Right lobe of liver (tissue), 6 donors: Measurements from ENCODE around the gene XRCC6. TPM values are rescaled to one million over a fixed set of nuclear protein-coding genes. Genes with fewer than 3 reads are reported as not detected.

Experiments used
- ATAC-seq, 4 donors: fragments of 200-7000 bp; cut with Tn5 transposase; one replicate each; pipeline ENCODE4 v1.9.1; 2020; ENCODE audit warnings: mild to moderate bottlenecking in 4 of 4, moderate library complexity in 4 of 4
- DNase-seq, 3 donors: peaks; one replicate each; pipeline ENCODE4 v3.0.0-alpha.2; 2020
- H3K27ac ChIP-seq, 3 donors: fragments of 200-600 bp; one replicate each; pipeline ENCODE4 v1.8.0; 2022
- H3K27me3 ChIP-seq, 2 donors: fragments of 200-600 bp; one replicate each; pipeline ENCODE4 v1.8.0; 2022
- H3K36me3 ChIP-seq, 4 donors: fragments of 200-600 bp; sonication (generic) in 1 of 4; one replicate each; pipeline versions ENCODE4 v1.5.1 to v1.8.0; 2017 to 2022; ENCODE audit warnings: control low read depth in 1 of 4
- H3K4me1 ChIP-seq, 4 donors: fragments of 200-600 bp; sonication (generic) in 1 of 4; one replicate each; pipeline versions ENCODE4 v1.5.1 to v1.8.0; 2017 to 2022; ENCODE audit warnings: control low read depth in 1 of 4
- H3K4me3 ChIP-seq, 3 donors: fragments of 200-600 bp; one replicate each; pipeline ENCODE4 v1.8.0; 2022
- H3K9me3 ChIP-seq, 4 donors: fragments of 200-600 bp; sonication (generic) in 1 of 4; one replicate each; pipeline versions ENCODE4 v1.5.1 to v1.8.0; 2017 to 2022; ENCODE audit warnings: control low read depth in 1 of 4
- CTCF ChIP-seq, 4 donors: fragments of 200-600 bp in 3 of 4; fragments of 450-650 bp in 1 of 4; IDR thresholded peaks; one replicate each; pipeline versions ENCODE4 v1.5.1 to v1.8.0; 2016 to 2022; ENCODE audit warnings: antibody characterized with exemption in 4 of 4, mild to moderate bottlenecking in 2 of 4
- POLR2A ChIP-seq: fragments of 450-650 bp; IDR thresholded peaks from one replicate; pipeline ENCODE4 v1.6.1; 2017; ENCODE audit warnings: antibody characterized with exemption, mild to moderate bottlenecking
- WGBS: methylation state at CpG from one replicate; pipeline ENCODE4 v1.1.6; 2018; ENCODE audit warnings: low coverage, low lambda C conversion rate; ENCODE audit not compliant: insufficient coverage; ENCODE audit errors: missing lambda C conversion rate; 5-methylcytosine and 5-hydroxymethylcytosine counted together
- intact Hi-C, 2 donors: fragments of 100-400 bp; cut with DNase I; formaldehyde crosslinking; loops; one replicate each; pipeline versions ENCODE4 v1.11.2 to v1.14.1; 2022
- total RNA-seq, 6 experiments: library from RNA; depleted of rRNA in 2 of 6; stranded (reverse); fragments of >200 nt in 2 of 6; fragmentation: NEBNext Ultra II Directional in 3 of 6; extraction: Animal tissue kit (Norgen Biotek cat#: 25700) in 3 of 6; gene quantifications; one replicate each; pipeline versions ENCODE4 v1.1.0 to v1.2.4, GENCODE V29; 2016 to 2023
- donor health status: DM: no; HTN: yes; CAD: no.
- donor health status: DM: no; HTN: no; CAD: no.
- donor health status: DM: no; HTN: no; CAD: no.
- donor health status: DM: no; HTN: yes; CAD: no.
- donor health status: DM: no; HTN: yes; CAD: no.

The XRCC6 gene
- total RNA-seq, 6 experiments from 2014 or later = 71.0 to 122 (median 91.1) TPM

- Histone ChIP-seq H3K9me3 (no peaks in the 10 kb centered on the region), H3K4me3 (no peak overlapping the region), H3K36me3 (peaks cover 22 to 99% (median 61%) of the 10 kb centered on the region in 4 donors), H3K27me3 (no peaks in the 10 kb centered on the region), H3K27ac (no peak overlapping the region), H3K4me1 (peaks cover 0 to 18% (median 3%) of the 10 kb centered on the region in 4 donors)
- DNase-seq (peak in 1 of 3 donors; percentile 19), ATAC-seq (no peak)
- TF ChIP-seq POLR2A (no peak), CTCF (IDR thresholded peaks at IDR 0.05) (no peak)
- WGBS = 72% methylated on average over 5 of the region's 5 CpGs
- intact Hi-C loops = no loop called here
These were observed 35.5 kb downstream of the XRCC6 start for GRCh38 chr22:41656556-41656955.

GRCh38 chr22:41657709-41658108, 36.6 kb downstream of the XRCC6 start:
- no peak overlapping the region for H3K27ac ChIP-seq
- no peaks in the 10 kb centered on the region for H3K9me3 ChIP-seq
- peaks cover 25 to 99% (median 61%) of the 10 kb centered on the region in 4 donors for H3K36me3 ChIP-seq
- H3K27me3 ChIP-seq = no peaks in the 10 kb centered on the region
- H3K4me1 ChIP-seq = peaks cover 0 to 11% (median 0%) of the 10 kb centered on the region in 4 donors
- H3K4me3 ChIP-seq = no peak overlapping the region
- DNase-seq (peak in 1 of 3 donors; percentile 28), ATAC-seq (no peak)
- TF ChIP-seq POLR2A (no peak), CTCF (IDR thresholded peaks at IDR 0.05) (no peak)
- 100% methylated on average over 1 of the region's 6 CpGs for WGBS
- intact Hi-C loops = no loop called here

- peaks cover 21 to 99% (median 59%) of the 10 kb centered on the region in 4 donors for H3K36me3 ChIP-seq
- TF ChIP-seq CTCF (IDR thresholded peaks at IDR 0.05) (no peak), POLR2A (no peak)
- 94% methylated on average over 16 of the region's 17 CpGs for WGBS
- peaks cover 0 to 8% (median 0%) of the 10 kb centered on the region in 4 donors for H3K4me1 ChIP-seq
- intact Hi-C loops = no loop called here
- no peak overlapping the region for H3K27ac ChIP-seq
- no peak overlapping the region for H3K4me3 ChIP-seq
- ATAC-seq (no peak), DNase-seq (peak in 1 of 3 donors; percentile 18)
- H3K9me3 ChIP-seq = no peaks in the 10 kb centered on the region
- H3K27me3 ChIP-seq = no peaks in the 10 kb centered on the region
These were observed 37.8 kb downstream of the XRCC6 start for GRCh38 chr22:41658869-41659268.

- WGBS = 86% methylated on average over 1 of the region's 1 CpG
- H3K4me1 ChIP-seq = no peaks in the 10 kb centered on the region
- TF ChIP-seq POLR2A = no peak
- H3K27ac ChIP-seq = no peak overlapping the region
- H3K9me3 ChIP-seq = no peaks in the 10 kb centered on the region
- H3K4me3 ChIP-seq = no peak overlapping the region
- ATAC-seq = no peak
- intact Hi-C loops = no loop called here
- peak in 1 of 3 donors; percentile 20 for DNase-seq
- no peaks in the 10 kb centered on the region for H3K27me3 ChIP-seq
- peaks cover 17 to 95% (median 56%) of the 10 kb centered on the region in 4 donors for H3K36me3 ChIP-seq
These were observed 38.8 kb downstream of the XRCC6 start for GRCh38 chr22:41659941-41660340.

- no peak overlapping the region for H3K4me3 ChIP-seq
- TF ChIP-seq CTCF (IDR thresholded peaks at IDR 0.05) (no peak), POLR2A (no peak)
- no peaks in the 10 kb centered on the region for H3K27me3 ChIP-seq
- ATAC-seq (peak in 2 of 4 donors; percentile 17 to 52), DNase-seq (peak in 1 of 3 donors; percentile 17)
- H3K4me1 ChIP-seq = no peaks in the 10 kb centered on the region
- intact Hi-C loops = no loop called here
- H3K9me3 ChIP-seq = no peaks in the 10 kb centered on the region
- WGBS = 85% methylated on average over 3 of the region's 3 CpGs
- H3K36me3 ChIP-seq = peaks cover 17 to 92% (median 55%) of the 10 kb centered on the region in 4 donors
- no peak overlapping the region for H3K27ac ChIP-seq
These were observed 39.3 kb downstream of the XRCC6 start for GRCh38 chr22:41660416-41660815.
